Fibroblast of gingiva (primary cell): ENCODE measurements around the gene KIF20B.

Experiments used
- DNase-seq: peaks from one replicate; pipeline ENCODE4 v3.0.0-alpha.2; 2011; ENCODE audit warnings: low read depth

KIF20B gene, protein sequence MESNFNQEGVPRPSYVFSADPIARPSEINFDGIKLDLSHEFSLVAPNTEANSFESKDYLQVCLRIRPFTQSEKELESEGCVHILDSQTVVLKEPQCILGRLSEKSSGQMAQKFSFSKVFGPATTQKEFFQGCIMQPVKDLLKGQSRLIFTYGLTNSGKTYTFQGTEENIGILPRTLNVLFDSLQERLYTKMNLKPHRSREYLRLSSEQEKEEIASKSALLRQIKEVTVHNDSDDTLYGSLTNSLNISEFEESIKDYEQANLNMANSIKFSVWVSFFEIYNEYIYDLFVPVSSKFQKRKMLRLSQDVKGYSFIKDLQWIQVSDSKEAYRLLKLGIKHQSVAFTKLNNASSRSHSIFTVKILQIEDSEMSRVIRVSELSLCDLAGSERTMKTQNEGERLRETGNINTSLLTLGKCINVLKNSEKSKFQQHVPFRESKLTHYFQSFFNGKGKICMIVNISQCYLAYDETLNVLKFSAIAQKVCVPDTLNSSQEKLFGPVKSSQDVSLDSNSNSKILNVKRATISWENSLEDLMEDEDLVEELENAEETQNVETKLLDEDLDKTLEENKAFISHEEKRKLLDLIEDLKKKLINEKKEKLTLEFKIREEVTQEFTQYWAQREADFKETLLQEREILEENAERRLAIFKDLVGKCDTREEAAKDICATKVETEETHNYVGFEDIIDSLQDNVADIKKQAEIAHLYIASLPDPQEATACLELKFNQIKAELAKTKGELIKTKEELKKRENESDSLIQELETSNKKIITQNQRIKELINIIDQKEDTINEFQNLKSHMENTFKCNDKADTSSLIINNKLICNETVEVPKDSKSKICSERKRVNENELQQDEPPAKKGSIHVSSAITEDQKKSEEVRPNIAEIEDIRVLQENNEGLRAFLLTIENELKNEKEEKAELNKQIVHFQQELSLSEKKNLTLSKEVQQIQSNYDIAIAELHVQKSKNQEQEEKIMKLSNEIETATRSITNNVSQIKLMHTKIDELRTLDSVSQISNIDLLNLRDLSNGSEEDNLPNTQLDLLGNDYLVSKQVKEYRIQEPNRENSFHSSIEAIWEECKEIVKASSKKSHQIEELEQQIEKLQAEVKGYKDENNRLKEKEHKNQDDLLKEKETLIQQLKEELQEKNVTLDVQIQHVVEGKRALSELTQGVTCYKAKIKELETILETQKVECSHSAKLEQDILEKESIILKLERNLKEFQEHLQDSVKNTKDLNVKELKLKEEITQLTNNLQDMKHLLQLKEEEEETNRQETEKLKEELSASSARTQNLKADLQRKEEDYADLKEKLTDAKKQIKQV (N-terminal part only)

DNA sequence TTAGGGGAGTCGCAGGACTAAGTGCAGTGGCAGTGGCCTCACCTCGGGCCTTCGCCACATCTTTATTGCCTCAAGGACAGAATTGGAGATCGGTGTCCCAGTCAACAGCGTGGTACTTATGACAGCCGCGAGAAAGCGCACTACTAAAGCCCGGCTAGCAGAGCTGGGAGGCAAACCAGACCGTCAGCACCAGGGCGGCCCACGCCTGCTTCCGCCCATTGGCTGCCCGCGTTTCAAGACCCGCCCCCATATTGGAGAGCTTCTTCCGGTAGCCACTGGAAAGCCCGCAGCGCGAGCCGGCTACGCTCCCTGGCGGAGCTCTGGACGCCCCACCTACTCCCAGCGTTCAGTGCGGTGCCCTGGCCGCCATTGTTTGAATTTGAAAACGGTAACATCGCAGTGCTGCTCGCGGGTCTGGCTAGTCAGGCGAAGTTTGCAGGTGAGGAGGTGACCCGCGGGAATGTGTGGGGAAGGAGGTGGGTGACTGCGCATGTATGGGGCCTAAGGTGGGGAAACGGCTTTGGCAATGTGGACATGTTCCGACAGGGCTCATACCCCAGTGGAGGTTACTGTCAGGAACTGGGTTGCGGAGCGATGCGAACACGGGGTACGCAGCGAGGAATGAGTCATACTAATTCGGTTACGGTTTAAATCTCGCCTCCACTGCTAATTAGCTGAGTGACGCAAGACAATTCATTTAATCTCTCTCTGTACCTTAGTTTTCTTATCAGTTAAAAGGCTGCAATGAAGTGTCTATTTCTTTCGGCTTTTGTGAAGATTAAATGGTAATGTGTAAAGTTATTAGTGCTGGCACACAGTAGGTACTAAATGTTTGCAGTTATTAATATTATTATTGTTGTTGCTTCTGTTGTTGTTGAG, at the start of gene KIF20B:
KIF20B (plus strand) TSS at position 349 of the 879 bp plus-strand sequence. CDS start 3,705 bp downstream, outside the sequence.
- DNase-seq, result peak; percentile 96

GRCh38 chr10:89651916-89652573, 49.3 kb upstream of the KIF20B start:
- DNase-seq, result no peak

DNA sequence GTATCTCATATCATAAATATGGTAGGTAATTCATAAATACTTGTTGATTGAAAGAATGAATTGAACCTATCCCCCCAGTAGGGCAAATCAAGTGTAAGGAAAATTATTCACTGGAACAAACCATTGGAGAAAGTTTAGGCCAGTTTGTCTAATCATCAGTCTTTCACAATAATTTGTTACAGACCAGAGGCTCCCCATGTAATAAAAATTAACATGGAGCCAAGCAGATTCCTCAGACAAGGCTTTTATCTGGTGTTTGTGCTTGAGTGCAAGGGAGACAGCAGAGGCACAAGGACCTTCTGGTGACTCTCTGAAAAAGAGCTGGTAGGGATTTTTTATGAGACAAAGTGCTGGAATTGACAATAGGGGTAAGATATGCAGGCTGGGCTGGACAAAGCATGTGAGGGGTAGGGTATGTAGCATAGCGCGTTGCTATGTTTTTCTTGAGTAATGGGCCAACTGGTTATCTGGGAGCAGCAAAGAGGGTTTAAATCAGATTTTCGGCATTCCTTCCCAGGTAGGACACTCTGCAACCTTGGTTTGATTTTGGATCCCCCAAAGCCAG, 48.5 kb upstream of the KIF20B start:
- no peak for DNase-seq

DNA sequence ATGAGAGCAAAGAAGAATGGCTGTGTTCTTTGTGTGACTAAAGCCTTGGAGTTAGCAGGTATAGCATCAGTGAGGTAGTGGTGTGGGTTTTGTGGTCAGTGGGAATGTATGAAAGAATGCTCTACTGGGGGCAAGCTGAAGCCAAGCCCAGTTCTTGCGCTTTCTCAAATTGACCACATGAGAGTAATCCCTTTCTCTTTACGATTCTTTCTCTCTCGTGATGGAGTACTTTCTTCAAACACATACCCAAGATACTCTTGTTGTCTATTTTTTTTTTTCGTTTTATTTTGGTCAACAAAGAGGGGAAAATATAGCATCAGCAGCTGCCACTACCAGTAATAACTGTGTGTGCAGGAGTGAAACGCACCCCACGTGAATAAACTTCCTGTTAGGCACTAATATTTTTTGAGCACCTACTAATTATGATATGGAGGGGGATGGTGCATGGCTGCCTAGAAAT, 48.0 kb upstream of the KIF20B start:
- no peak for DNase-seq

DNA sequence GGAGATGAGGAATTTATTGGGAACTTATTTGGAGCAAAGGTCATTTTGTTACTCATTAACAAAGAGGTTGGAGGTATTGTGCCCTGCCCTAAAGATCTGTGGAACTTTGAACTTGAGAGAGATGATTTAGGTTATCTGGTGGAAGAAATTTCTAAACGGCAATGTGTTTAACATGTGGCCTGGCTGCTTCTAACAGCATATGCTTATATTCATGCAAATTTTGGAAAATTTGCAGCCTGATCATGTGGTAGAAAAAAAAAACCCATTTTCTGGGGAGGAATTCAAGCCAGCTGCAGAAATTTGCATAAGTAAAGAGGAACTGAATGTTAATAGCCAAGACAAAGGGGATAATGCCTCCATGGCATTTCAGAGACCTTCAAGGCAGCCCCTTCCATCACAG, 45.7 kb upstream of the KIF20B start:
- no peak for DNase-seq

GRCh38 chr10:89657302-89657701, 44.1 kb upstream of the KIF20B start:
- DNase-seq, result no peak

DNA sequence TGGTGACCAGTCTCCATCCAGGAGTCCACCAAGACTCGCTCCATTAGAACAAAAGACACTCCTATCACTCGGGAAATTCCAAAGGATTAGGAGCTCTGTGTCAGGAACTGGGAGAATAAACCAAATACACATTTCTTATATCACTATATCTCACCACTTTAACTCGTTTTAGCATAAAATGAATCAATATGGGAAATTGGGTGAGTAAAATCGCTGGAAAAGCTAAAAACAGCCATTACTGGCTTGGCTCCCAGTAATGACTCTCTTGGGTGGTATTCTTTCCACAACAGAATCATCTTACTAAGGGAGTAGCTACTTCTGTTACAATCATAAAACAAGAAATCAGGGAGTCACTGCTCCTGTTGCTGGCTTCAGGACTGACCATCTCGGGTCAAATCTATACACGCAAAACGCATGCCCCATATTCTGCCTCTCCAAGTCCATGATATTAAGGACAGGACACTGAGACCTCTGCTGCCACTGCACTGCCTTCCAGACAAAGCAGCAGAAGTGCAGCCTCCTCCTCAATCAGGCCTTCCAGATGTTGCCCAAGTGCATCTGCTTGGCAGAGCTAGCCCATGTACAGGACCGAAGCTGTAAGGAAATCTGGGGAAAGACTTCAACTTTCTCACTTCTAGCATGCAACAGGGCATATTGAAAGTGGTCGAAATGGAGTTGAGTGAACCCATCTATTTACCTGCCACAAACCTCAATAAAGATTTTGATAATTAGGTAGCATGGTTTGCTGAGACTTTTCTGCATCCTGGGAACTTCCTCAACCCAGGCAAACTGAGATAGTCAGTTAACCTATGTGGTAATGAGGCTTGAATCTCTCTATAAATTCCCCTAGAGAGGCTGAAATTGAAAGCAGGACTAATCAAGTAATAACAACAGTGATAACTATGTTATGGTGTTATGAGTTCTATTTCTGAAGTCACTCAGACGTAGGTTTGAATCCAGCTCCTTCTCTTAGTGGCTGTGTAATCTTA, 42.0 kb upstream of the KIF20B start:
- peak; percentile 73 for DNase-seq

GRCh38 chr10:89662596-89662995, 38.8 kb upstream of the KIF20B start:
- DNase-seq, result no peak

DNA sequence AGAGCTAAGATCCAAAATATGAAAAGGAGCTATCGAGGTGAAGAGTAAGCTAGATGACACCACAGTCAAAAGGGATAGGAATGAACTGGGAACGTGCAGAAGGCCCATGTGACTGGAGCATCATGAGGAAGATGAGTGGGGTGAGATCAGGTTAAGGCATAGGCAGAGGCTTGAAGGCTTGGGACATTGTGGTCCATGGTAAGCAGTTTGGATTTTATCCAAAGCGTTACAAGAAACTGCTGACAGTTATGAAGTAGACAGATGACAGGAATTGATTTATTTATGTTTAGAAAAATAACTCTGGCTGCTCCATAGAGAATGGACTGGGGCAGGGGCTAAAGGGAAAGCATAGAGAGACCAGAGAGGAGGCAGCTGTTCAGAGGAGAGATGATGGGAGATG, 38.2 kb upstream of the KIF20B start:
- DNase-seq, result no peak

GRCh38 chr10:89664203-89664602, 37.2 kb upstream of the KIF20B start:
- DNase-seq, result peak; percentile 28

GRCh38 chr10:89665302-89665701, 36.1 kb upstream of the KIF20B start:
- no peak for DNase-seq

DNA sequence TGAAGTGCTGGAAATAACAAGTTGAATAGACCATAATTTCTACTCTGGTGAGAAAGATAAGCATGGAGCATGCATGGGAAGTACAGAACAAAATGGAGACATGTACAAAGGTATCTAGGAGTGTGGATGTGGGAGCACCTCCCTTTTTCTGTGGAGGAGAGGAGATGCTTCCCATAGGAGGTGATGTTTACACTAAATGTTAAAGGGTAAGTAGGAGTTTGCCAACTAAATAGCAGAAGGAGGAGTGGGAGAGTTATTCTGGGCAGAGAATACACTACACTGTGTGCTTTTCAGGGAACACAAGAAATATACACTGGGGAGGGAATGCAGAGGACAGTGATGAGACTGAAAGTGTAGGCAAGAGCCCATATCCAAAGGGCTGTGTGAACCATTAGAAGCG, 35.3 kb upstream of the KIF20B start:
- DNase-seq, result no peak

GRCh38 chr10:89668386-89669071, 32.9 kb upstream of the KIF20B start:
- DNase-seq, result no peak

- no peak for DNase-seq
Measured at GRCh38 chr10:89669985-89670384, 31.4 kb upstream of the KIF20B start.

- peak; percentile 28 for DNase-seq
Measured at GRCh38 chr10:89670926-89671325, 30.5 kb upstream of the KIF20B start.

DNA sequence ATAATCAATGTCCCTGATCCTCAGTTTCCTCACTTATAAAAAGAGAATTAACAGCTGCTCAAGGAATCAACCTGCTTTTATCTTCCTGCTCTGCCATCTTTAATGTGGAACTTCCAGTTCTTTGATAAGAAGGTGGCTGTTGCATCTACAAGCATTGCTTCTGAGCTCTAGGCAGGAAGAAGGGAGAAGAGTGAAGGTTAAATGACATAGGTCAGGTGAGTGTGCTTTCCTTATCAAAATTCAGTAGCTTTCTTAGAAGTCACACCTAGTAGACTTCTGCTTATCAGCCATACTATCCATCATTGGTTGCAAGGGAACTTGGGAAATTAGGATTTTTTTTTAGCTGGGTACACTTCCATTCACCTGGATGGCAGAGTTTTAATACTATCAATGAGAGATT, 24.0 kb upstream of the KIF20B start:
- no peak for DNase-seq

DNA sequence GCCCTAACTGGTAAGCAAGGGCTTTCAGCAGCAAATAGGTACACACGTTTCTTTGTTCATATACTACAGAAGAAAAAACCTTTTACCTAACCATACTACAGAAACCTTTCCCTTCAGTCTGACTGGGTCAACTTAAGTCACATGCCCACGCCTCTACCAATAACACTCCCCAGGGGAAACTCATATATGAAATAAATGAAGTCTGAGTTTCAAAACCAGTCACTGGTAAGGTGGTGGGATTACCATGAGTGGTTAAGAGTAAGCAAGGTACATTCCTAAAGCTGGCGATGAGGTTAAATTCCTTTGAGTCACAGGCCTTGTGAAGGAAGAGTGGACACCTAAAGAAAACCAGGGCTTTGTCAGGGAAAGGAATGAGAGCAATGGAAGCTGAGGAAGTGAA, 21.4 kb upstream of the KIF20B start:
- no peak for DNase-seq

- no peak for DNase-seq
Measured at GRCh38 chr10:89683883-89684282, 17.5 kb upstream of the KIF20B start.
